Subcutaneous adipose tissue (tissue), 4 donors: ENCODE measurements around the gene FGG. TPM values are rescaled to one million over a fixed set of nuclear protein-coding genes. Genes with fewer than 3 reads are reported as not detected.

Experiments used
- total RNA-seq, 4 donors: library from RNA; depleted of rRNA; stranded (reverse); fragments of >200 nt; gene quantifications; one replicate each; pipeline ENCODE4 v1.1.0, GENCODE V29; 2016
- TF ChIP-seq, protein P1 (sequence below): fragments of 450-650 bp; IDR thresholded peaks from one replicate; pipeline ENCODE4 v1.5.1; 2016; ENCODE audit warnings: low read depth, mild to moderate bottlenecking, control low read depth, antibody characterized with exemption, moderate library complexity

FGG gene
- total RNA-seq, 4 donors from 2014 or later, result not detected

DNA sequence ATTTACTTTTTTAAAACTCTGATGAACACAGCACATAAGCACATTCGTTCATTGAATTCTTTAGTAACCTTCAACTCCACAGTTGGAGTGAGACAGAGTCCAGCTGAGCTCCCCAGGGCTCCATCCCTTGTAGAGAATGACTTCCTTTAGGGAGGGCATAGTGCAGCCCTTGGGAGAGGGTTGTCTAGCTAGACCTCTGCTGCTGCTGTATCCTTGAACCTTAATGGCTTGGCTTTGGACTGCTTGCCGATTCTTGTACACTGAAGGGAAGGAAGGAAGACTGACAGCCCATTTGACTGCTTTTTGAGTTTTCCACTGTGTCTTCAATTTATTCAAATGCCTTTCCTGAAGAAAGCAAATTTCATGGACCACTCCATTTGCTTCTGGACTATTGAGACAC lies 19.4 kb upstream of the FGG start:
- TF ChIP-seq, protein P1, sequence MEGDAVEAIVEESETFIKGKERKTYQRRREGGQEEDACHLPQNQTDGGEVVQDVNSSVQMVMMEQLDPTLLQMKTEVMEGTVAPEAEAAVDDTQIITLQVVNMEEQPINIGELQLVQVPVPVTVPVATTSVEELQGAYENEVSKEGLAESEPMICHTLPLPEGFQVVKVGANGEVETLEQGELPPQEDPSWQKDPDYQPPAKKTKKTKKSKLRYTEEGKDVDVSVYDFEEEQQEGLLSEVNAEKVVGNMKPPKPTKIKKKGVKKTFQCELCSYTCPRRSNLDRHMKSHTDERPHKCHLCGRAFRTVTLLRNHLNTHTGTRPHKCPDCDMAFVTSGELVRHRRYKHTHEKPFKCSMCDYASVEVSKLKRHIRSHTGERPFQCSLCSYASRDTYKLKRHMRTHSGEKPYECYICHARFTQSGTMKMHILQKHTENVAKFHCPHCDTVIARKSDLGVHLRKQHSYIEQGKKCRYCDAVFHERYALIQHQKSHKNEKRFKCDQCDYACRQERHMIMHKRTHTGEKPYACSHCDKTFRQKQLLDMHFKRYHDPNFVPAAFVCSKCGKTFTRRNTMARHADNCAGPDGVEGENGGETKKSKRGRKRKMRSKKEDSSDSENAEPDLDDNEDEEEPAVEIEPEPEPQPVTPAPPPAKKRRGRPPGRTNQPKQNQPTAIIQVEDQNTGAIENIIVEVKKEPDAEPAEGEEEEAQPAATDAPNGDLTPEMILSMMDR, result no peak

DNA sequence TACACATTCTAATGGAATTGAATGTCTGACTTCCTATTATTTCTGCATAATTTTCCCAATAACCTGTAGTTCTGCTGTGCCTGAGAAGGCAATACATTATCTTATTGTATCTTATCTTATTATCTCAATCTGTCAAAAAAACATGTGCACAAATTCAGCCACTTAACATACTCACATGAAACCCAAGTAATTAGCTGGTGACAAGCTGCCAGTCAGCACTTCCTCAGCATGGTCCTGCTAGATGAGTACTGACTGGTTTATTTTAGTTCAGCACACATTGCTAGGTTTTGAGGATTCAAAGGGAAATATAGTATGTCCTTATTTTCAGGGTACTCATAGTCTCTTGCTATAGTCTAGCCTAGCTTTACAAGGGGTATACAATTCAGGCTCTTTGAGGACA lies 17.9 kb upstream of the FGG start:
- TF ChIP-seq, protein P1, result no peak

DNA sequence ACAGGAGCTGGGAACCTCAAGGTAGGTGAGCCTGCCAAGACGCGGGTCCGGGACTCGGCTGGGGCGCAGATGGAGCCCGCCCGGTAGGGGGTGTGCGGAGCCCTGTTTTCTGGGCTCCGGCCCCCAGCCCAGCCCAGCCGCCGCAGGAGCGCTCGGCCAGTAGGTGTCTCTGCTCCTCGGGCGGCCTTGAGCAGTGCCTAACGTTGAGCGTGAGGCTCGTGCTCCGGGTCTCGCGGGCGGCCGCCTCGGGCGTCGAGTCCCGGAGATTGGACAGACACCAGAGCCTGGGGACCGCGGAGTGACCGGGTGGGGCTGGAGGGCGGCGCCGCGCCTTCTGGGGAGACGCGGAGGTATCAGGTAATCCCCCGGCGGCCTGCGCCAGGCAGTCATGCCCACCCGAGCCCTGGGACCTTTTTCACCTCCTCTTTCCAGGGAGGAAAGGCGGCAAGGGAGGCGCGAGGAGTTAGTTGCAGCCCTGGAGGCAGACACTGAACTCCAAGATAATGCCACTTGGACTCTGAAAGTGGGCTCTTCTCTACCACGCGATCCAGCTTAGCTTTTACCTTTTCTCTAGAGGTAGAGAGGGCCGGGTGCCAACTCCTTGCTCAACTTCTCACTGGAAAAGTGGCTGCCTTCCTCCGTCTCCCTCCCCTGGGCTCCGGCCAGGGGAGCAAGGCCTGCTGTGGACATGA lies 14.5 kb upstream of the FGG start:
- TF ChIP-seq, protein P1, result no peak

DNA sequence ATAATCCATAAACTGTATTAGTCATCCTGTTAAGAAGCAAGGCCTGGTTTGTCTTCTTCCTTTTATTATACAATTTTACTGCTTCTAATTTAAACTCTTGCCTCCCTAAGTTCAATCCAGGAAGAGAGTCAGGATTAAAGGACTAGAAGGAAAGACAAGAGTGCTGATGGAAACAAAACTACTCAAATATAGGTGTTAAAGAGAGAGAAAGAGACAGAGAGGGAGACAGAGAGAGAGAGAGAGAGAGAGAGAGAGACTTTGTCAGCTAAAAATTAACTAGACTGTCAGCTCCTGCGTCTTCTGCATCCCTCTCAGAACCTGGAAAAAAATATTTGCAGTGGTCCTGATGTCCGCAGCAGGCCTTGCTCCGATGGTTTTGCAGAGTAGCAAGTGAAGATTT lies 13.5 kb upstream of the FGG start:
- TF ChIP-seq, protein P1, result no peak

GRCh38 chr4:154623995-154624394 lies 11.5 kb upstream of the FGG start:
- TF ChIP-seq, protein P1, result no peak

- TF ChIP-seq, protein P1, result no peak
Measured at GRCh38 chr4:154623436-154623835, 11.0 kb upstream of the FGG start.

GRCh38 chr4:154622598-154622997 lies 10.1 kb upstream of the FGG start:
- TF ChIP-seq, protein P1, result no peak
